PC-3 (cell line): ENCODE measurements around the gene CCSER1. TPM values are rescaled to one million over a fixed set of nuclear protein-coding genes. Genes with fewer than 3 reads are reported as not detected.

ENCODE experiments used
- ATAC-seq: fragments of 200-7000 bp; cut with Tn5 transposase; 2 replicates; pipeline ENCODE4 v1.9.1; 2020; ENCODE audit warnings: mild to moderate bottlenecking, moderate library complexity
- BruUV-seq: library from RNA; stranded (reverse); fragments of 400-500 nt; replicated peaks from 2 replicates; lab custom pipeline; 2021; lab: Mats Ljungman, UMichigan
- CTCF ChIA-PET: fragments of 300-600 bp; sonication (Branson Sonifier 250); formaldehyde crosslinking; loops from one replicate; lab custom pipeline; 2022; ENCODE audit warnings: antibody characterized with exemption; lab: Charles Lee
- POLR2A ChIA-PET: fragments of 300-600 bp; sonication (Branson Sonifier 250); formaldehyde crosslinking; loops from one replicate; lab custom pipeline; 2022; ENCODE audit warnings: antibody characterized with exemption; ENCODE audit not compliant: unreplicated experiment; lab: Charles Lee
- DNase-seq: peaks from one replicate; pipeline ENCODE4 v3.0.0-alpha.2; 2015
- H2AFZ ChIP-seq: fragments of 300-600 bp; sonication (generic); 2 replicates; pipeline ENCODE4 v1.6.0; 2016; ENCODE audit warnings: antibody characterized with exemption, low read length
- H3F3A ChIP-seq: fragments of 300-600 bp; sonication (generic); one replicate; pipeline ENCODE4 v1.6.0; 2017; ENCODE audit warnings: antibody characterized with exemption, low read length, control low read depth, mild to moderate bottlenecking; ENCODE audit not compliant: unreplicated experiment
- H3K27ac ChIP-seq: fragments of 300-600 bp; sonication (generic); 2 replicates; pipeline ENCODE4 v1.5.1; 2016; ENCODE audit warnings: mild to moderate bottlenecking, low read length
- H3K27me3 ChIP-seq: fragments of 300-600 bp; sonication (generic); 2 replicates; pipeline ENCODE4 v1.6.1; 2016; ENCODE audit warnings: low read length, mixed read lengths
- H3K36me3 ChIP-seq: fragments of 300-600 bp; sonication (generic); 2 replicates; pipeline ENCODE4 v1.6.1; 2016; ENCODE audit warnings: low read depth, mixed run types, low read length, mixed read lengths
- H3K4me1 ChIP-seq: fragments of 300-600 bp; sonication (generic); 2 replicates; pipeline ENCODE4 v1.5.1; 2016; ENCODE audit warnings: low read length; ENCODE audit not compliant: insufficient read depth
- H3K4me2 ChIP-seq: fragments of 300-600 bp; sonication (generic); 2 replicates; pipeline ENCODE4 v1.6.0; 2016; ENCODE audit warnings: low read length
- H3K4me3 ChIP-seq: fragments of 300-600 bp; sonication (generic); 2 replicates; pipeline ENCODE4 v1.5.1; 2016; ENCODE audit warnings: mild to moderate bottlenecking, low read length, mixed read lengths
- H3K79me2 ChIP-seq: fragments of 300-600 bp; sonication (generic); 2 replicates; pipeline ENCODE4 v1.6.1; 2017; ENCODE audit warnings: low read length, mixed read lengths
- H3K9ac ChIP-seq: fragments of 300-600 bp; sonication (generic); 2 replicates; pipeline ENCODE4 v1.6.0; 2016; ENCODE audit warnings: mild to moderate bottlenecking, low read length
- H3K9me2 ChIP-seq: fragments of 300-600 bp; sonication (generic); replicated peaks from 2 replicates; pipeline ENCODE4 v1.6.1; 2016; ENCODE audit warnings: mixed run types, low read length, mixed read lengths
- H3K9me3 ChIP-seq: fragments of 300-600 bp; sonication (generic); 2 replicates; pipeline ENCODE4 v1.6.1; 2016; ENCODE audit warnings: low read length, mixed read lengths
- H4K20me1 ChIP-seq: fragments of 300-600 bp; sonication (generic); 2 replicates; pipeline ENCODE4 v1.6.1; 2016; ENCODE audit warnings: low read length, mixed read lengths
- CTCF ChIP-seq: fragments of 300-600 bp; sonication (generic); conservative IDR thresholded peaks from 2 replicates; pipeline ENCODE4 v1.5.1; 2017; ENCODE audit warnings: antibody characterized with exemption, low read depth, mild to moderate bottlenecking, low read length
- EZH2 ChIP-seq: fragments of 300-600 bp; sonication (generic); IDR thresholded peaks from one replicate; pipeline ENCODE4 v1.6.1; 2017; ENCODE audit warnings: antibody characterized with exemption, mild to moderate bottlenecking, low read length; ENCODE audit not compliant: unreplicated experiment
- EZH2phosphoT487 ChIP-seq: fragments of 300-600 bp; sonication (generic); IDR thresholded peaks from 2 replicates; pipeline ENCODE4 v1.6.1; 2018; ENCODE audit warnings: mild to moderate bottlenecking, antibody characterized with exemption, low read length, borderline replicate concordance
- intact Hi-C: fragments of 100-400 bp; cut with micrococcal nuclease; formaldehyde crosslinking; loops from 2 replicates; pipeline ENCODE4 v1.9.0; 2023
- total RNA-seq: library from RNA; depleted of rRNA; stranded (reverse); fragments of >200 nt; gene quantifications from 2 replicates; pipeline ENCODE4 v1.2.3, GENCODE V29; 2014

CCSER1 gene
- total RNA-seq, 1 experiment from 2014 or later = 6.0 TPM

GRCh38 chr4:90960840-90961239, 833.6 kb downstream of the CCSER1 start:
- no peaks in the 10 kb centered on the region for H4K20me1 ChIP-seq
- TF ChIP-seq EZH2 (no peak), CTCF (no peak), EZH2phosphoT487 (no peak)
- H3K27ac ChIP-seq = no peak overlapping the region
- H3F3A ChIP-seq = no peaks in the 10 kb centered on the region
- H3K9me2 ChIP-seq = no peaks in the 10 kb centered on the region
- CTCF ChIA-PET = no interaction called here
- H3K36me3 ChIP-seq = no peaks in the 10 kb centered on the region
- no TSS peak for BruUV-seq
- peaks cover 17% of the 10 kb centered on the region for H3K4me1 ChIP-seq
- H3K9ac ChIP-seq = no peak overlapping the region
- intact Hi-C loops = no loop called here
- ATAC-seq = no peak
- POLR2A ChIA-PET = no interaction called here
- H3K4me3 ChIP-seq = no peak overlapping the region
- no peak for DNase-seq
- H3K9me3 ChIP-seq = no peaks in the 10 kb centered on the region
- H3K79me2 ChIP-seq = no peaks in the 10 kb centered on the region
- H3K4me2 ChIP-seq = no peak overlapping the region
- H2AFZ ChIP-seq = no peak overlapping the region
- no peaks in the 10 kb centered on the region for H3K27me3 ChIP-seq

- Histone ChIP-seq H3K9me3 (no peaks in the 10 kb centered on the region), H3K9ac (no peak overlapping the region), H2AFZ (no peak overlapping the region), H3K9me2 (no peaks in the 10 kb centered on the region), H3K4me2 (no peak overlapping the region), H4K20me1 (no peaks in the 10 kb centered on the region), H3K4me3 (no peak overlapping the region), H3K27me3 (no peaks in the 10 kb centered on the region), H3K36me3 (no peaks in the 10 kb centered on the region), H3K79me2 (no peaks in the 10 kb centered on the region), H3K27ac (no peak overlapping the region), H3K4me1 (no peaks in the 10 kb centered on the region), H3F3A (no peaks in the 10 kb centered on the region)
- POLR2A ChIA-PET = no interaction called here
- no peak for DNase-seq
- intact Hi-C loops = no loop called here
- no peak for TF ChIP-seq EZH2
- no peak for TF ChIP-seq EZH2phosphoT487
- TF ChIP-seq CTCF = no peak
- CTCF ChIA-PET = no interaction called here
- no peak for ATAC-seq
- no TSS peak for BruUV-seq
These were observed 842.8 kb downstream of the CCSER1 start for GRCh38 chr4:90970021-90970420.

- POLR2A ChIA-PET = no interaction called here
- DNase-seq = peak; percentile 34
- no peak overlapping the region for H3K4me2 ChIP-seq
- no peak overlapping the region for H2AFZ ChIP-seq
- H3F3A ChIP-seq = no peaks in the 10 kb centered on the region
- no peaks in the 10 kb centered on the region for H3K27me3 ChIP-seq
- H3K9me2 ChIP-seq = no peaks in the 10 kb centered on the region
- intact Hi-C loops = no loop called here
- H3K79me2 ChIP-seq = no peaks in the 10 kb centered on the region
- no peak overlapping the region for H3K9ac ChIP-seq
- ATAC-seq = no peak
- no peaks in the 10 kb centered on the region for H4K20me1 ChIP-seq
- CTCF ChIA-PET = no interaction called here
- no peaks in the 10 kb centered on the region for H3K9me3 ChIP-seq
- TF ChIP-seq CTCF = no peak
- no peak for TF ChIP-seq EZH2
- TF ChIP-seq EZH2phosphoT487 = no peak
- no peak overlapping the region for H3K27ac ChIP-seq
- peaks cover 10% of the 10 kb centered on the region; the same call in 1 of the 2 replicates for H3K4me1 ChIP-seq
- no peak overlapping the region for H3K4me3 ChIP-seq
- no peaks in the 10 kb centered on the region for H3K36me3 ChIP-seq
- no TSS peak for BruUV-seq
These were observed 850.5 kb downstream of the CCSER1 start for GRCh38 chr4:90977726-90978125.
